SK-N-SH (cell line): ENCODE data around the gene ABCB6. TPM values are rescaled to one million over a fixed set of nuclear protein-coding genes. Genes with fewer than 3 reads are reported as not detected.

Experiments
- CTCF ChIA-PET: fragments of 300-600, 350-600 bp; formaldehyde crosslinking; extraction: SDS; loops from one replicate; lab custom pipeline; 2021; lab: Yijun Ruan, JAX
- POLR2A ChIA-PET: fragments of 350-600 bp; sonication (Branson Sonifier 250); formaldehyde crosslinking; extraction: SDS; loops from one replicate; lab custom pipeline; 2020; ENCODE audit warnings: antibody characterized with exemption, inconsistent platforms; lab: Yijun Ruan, JAX
- DNase-seq: peaks from one replicate; pipeline ENCODE4 v3.0.0; 2012
- H2AFZ ChIP-seq: fragments of 200-600 bp; sonication (generic); 2 replicates; pipeline ENCODE4 v1.8.1; 2016; ENCODE audit warnings: antibody characterized with exemption, mild to moderate bottlenecking, low read depth
- H3F3A ChIP-seq: fragments of 200-600 bp; sonication (generic); replicated peaks from 2 replicates; pipeline ENCODE3; 2016; ENCODE audit warnings: antibody characterized with exemption, mild to moderate bottlenecking; ENCODE audit not compliant: insufficient read depth
- H3K27ac ChIP-seq, 2 experiments: fragments of 200-500 bp in 1 of 2; fragments of 200-600 bp in 1 of 2; sonication (Bioruptor generic) in 1 of 2; sonication (generic), shearing (Covaris generic) in 1 of 2; 2 replicates each; pipeline versions ENCODE4 v1.5.1 to v1.6.1; 2014 to 2016; ENCODE audit warnings: low read depth in 2 of 2, inconsistent platforms in 1 of 2, low read length in 1 of 2, mild to moderate bottlenecking in 1 of 2, mixed read lengths in 1 of 2
- H3K27me3 ChIP-seq: fragments of 200-600 bp; sonication (generic), shearing (Covaris generic); 2 replicates; pipeline ENCODE4 v1.6.1; 2016; ENCODE audit warnings: mixed run types; ENCODE audit not compliant: insufficient read depth
- H3K36me3 ChIP-seq, 2 experiments: fragments of 200-500 bp in 1 of 2; fragments of 200-600 bp in 1 of 2; sonication (Bioruptor generic) in 1 of 2; sonication (generic) in 1 of 2; replicated peaks in 1 of 2; 2 replicates each; pipeline versions ENCODE3 to v1.5.1; 2014 to 2016; ENCODE audit warnings: low read length in 1 of 2, mild to moderate bottlenecking in 1 of 2; ENCODE audit not compliant: insufficient read depth in 2 of 2, control insufficient read depth in 1 of 2
- H3K4me1 ChIP-seq, 2 experiments: fragments of 200-500 bp in 1 of 2; fragments of 200-600 bp in 1 of 2; sonication (Bioruptor generic) in 1 of 2; sonication (generic), shearing (Covaris generic) in 1 of 2; 2 replicates each; pipeline versions ENCODE4 v1.5.1 to v1.6.1; 2014 to 2016; ENCODE audit warnings: low read depth in 1 of 2, low read length in 1 of 2, mixed run types in 1 of 2; ENCODE audit not compliant: insufficient read depth in 2 of 2, control insufficient read depth in 1 of 2
- H3K4me2 ChIP-seq: fragments of 200-600 bp; sonication (generic), shearing (Covaris generic); 2 replicates; pipeline ENCODE4 v1.6.1; 2017; ENCODE audit warnings: mixed run types
- H3K4me3 ChIP-seq, 2 experiments: fragments of 200-500 bp in 1 of 2; fragments of 200-600 bp in 1 of 2; sonication (Bioruptor generic) in 1 of 2; sonication (generic), shearing (Covaris generic) in 1 of 2; 2 replicates each; pipeline versions ENCODE4 v1.5.1 to v1.8.1; 2014 to 2016; ENCODE audit warnings: low read depth in 2 of 2, inconsistent platforms in 1 of 2, low read length in 1 of 2, mild to moderate bottlenecking in 1 of 2, mixed read lengths in 1 of 2, moderate library complexity in 1 of 2
- H3K79me2 ChIP-seq: fragments of 200-600 bp; sonication (generic); 2 replicates; pipeline ENCODE4 v1.8.1; 2017; ENCODE audit warnings: mild to moderate bottlenecking; ENCODE audit not compliant: insufficient read depth
- H3K9ac ChIP-seq: fragments of 200-600 bp; sonication (generic); 2 replicates; pipeline ENCODE4 v1.6.1; 2017; ENCODE audit warnings: mixed run types
- H3K9me2 ChIP-seq: fragments of 200-600 bp; sonication (generic); 2 replicates; pipeline ENCODE4 v1.6.1; 2017; ENCODE audit warnings: mixed run types
- H3K9me3 ChIP-seq: fragments of 200-600 bp; sonication (generic); 2 replicates; pipeline ENCODE4 v1.6.1; 2017; ENCODE audit warnings: mixed run types, mild to moderate bottlenecking, moderate library complexity
- H4K20me1 ChIP-seq: fragments of 200-600 bp; sonication (generic); 2 replicates; pipeline ENCODE4 v1.6.1; 2017; ENCODE audit warnings: mild to moderate bottlenecking, mixed run types; ENCODE audit not compliant: insufficient read depth
- EP300 ChIP-seq, 2 experiments: IDR thresholded peaks; 2 replicates each; pipeline versions ENCODE4 v1.4.0 to v1.6.1; 2012; ENCODE audit warnings: borderline replicate concordance in 1 of 2, low read depth in 1 of 2, low read length in 1 of 2
- EZH2phosphoT487 ChIP-seq: fragments of 200-600 bp; sonication (generic); IDR thresholded peaks from 2 replicates; pipeline ENCODE4 v1.6.1; 2017; ENCODE audit warnings: low read depth, mixed run types, mild to moderate bottlenecking, antibody characterized with exemption, moderate library complexity, borderline replicate concordance
- FOSL2 ChIP-seq: IDR thresholded peaks from 2 replicates; pipeline ENCODE4 v1.4.0; 2012; ENCODE audit warnings: low read depth, mild to moderate bottlenecking, moderate library complexity, borderline replicate concordance
- FOXJ3 ChIP-seq: sonication (generic); formaldehyde crosslinking; IDR thresholded peaks from 2 replicates; pipeline ENCODE4 v1.5.1; 2020; ENCODE audit warnings: mild to moderate bottlenecking, missing genetic modification reagents
- JUND ChIP-seq: IDR thresholded peaks from 2 replicates; pipeline ENCODE4 v1.4.0; 2012
- MXI1 ChIP-seq: IDR thresholded peaks from 2 replicates; pipeline ENCODE4 v1.6.1; 2012; ENCODE audit warnings: mild to moderate bottlenecking, low read depth, low read length, improper control_type of control experiment
- NRF1 ChIP-seq: IDR thresholded peaks from 2 replicates; pipeline ENCODE4 v1.6.1; 2012; ENCODE audit warnings: low read depth, mild to moderate bottlenecking, low read length
- RAD21 ChIP-seq: IDR thresholded peaks from 2 replicates; pipeline ENCODE4 v1.6.1; 2012; ENCODE audit warnings: mild to moderate bottlenecking, low read length
- SMC3 ChIP-seq: IDR thresholded peaks from 2 replicates; pipeline ENCODE4 v1.6.1; 2012; ENCODE audit warnings: low read depth, low read length, improper control_type of control experiment
- TEAD4 ChIP-seq: IDR thresholded peaks from 2 replicates; pipeline ENCODE4 v1.4.0; 2012; ENCODE audit warnings: mild to moderate bottlenecking, borderline replicate concordance; ENCODE audit not compliant: insufficient read depth
- WGBS: methylation state at CpG from one replicate; pipeline ENCODE4 v1.1.6; 2017; ENCODE audit warnings: low lambda C conversion rate; 5-methylcytosine and 5-hydroxymethylcytosine counted together
- polyA plus RNA-seq, 3 experiments: library from polyadenylated mRNA; depleted of rRNA; stranded (reverse); fragments of >200 nt; gene quantifications; 2 replicates each; pipeline ENCODE4 v1.2.3, GENCODE V29; 2012
- TF ChIP-seq, protein P1 (sequence below): IDR thresholded peaks from 2 replicates; pipeline ENCODE4 v1.6.1; 2012; ENCODE audit warnings: mild to moderate bottlenecking, low read depth, low read length, moderate library complexity
- TF ChIP-seq, protein P2 (sequence below): fragments of 200-600 bp; sonication (generic); IDR thresholded peaks from 2 replicates; pipeline ENCODE4 v1.6.1; 2017; ENCODE audit warnings: antibody characterized with exemption, mild to moderate bottlenecking, moderate library complexity

ABCB6 gene
- polyA plus RNA-seq, 1 of the 3 experiments (the other 2 are of a cell fraction) = 27.4 TPM

DNA sequence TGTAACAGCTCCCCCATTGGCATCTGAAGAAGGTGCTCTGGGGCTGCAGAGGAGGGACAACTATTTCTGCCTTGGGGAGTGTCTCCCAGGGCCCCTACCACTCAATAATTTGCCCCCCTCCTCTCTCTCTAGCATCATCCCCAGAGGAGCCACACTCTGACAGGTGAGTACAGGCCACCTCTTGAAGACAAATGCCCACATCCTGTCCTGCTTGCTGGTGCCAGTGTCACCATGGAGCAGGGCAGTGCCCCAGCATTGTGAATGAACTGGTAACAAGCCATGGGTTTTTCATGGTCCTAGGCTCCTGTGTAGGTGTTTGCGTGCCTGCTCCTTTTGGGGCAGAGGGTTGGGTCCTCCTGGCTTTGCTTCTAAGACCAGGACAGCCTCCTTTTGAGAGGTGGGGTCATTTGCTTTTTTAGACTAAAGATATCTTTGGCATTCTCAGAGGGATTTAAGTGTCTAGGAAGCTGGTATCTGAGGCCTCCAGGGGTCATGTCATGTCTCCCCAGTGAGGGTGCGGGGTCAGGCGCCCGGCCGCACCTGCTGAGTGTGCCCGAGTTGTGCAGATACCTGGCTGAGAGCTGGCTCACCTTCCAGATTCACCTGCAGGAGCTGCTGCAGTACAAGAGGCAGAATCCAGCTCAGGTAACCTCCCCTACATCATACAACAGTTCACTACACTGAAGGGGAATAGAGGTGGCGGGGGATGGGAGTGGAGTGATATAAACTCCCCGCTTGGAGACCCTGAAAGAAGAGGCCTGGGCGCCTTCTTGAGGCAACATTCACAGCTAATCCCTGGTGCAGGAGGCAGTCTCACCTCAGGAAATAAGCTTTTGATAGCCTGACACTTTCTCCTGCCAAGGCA lies 38.9 kb downstream of the ABCB6 start:
- H3K9ac ChIP-seq = peak overlapping the region; percentile 77; the same call in 1 of the 2 replicates
- H3K4me3 ChIP-seq = peak overlapping the region in 1 of 2 experiments; percentile 80; a peak in 2 of 4 replicates
- whole genome bisulfite sequencing = 93% methylated on average over 4 of the region's 9 CpGs
- no peaks in the 10 kb centered on the region for H3K9me3 ChIP-seq
- no peak overlapping the region for H2AFZ ChIP-seq
- peaks cover 9% of the 10 kb centered on the region for H3F3A ChIP-seq
- peaks cover 38% of the 10 kb centered on the region for H3K79me2 ChIP-seq
- H3K27me3 ChIP-seq = no peaks in the 10 kb centered on the region
- H3K27ac ChIP-seq = no peak overlapping the region
- peaks cover 10% of the 10 kb centered on the region for H4K20me1 ChIP-seq
- TF ChIP-seq SMC3 (no peak), TEAD4 (no peak), NRF1 (no peak), EZH2phosphoT487 (no peak), JUND (no peak), FOXJ3 (CRISPR knock-in tag) (no peak), RAD21 (no peak), FOSL2 (no peak), MXI1 (no peak), EP300 (IDR thresholded peaks at IDR 0.05; ENCODE audit: borderline replicate concordance in 1 of 2, low read depth in 1 of 2, low read length in 1 of 2) (no peak)
- TF ChIP-seq, protein P1, sequence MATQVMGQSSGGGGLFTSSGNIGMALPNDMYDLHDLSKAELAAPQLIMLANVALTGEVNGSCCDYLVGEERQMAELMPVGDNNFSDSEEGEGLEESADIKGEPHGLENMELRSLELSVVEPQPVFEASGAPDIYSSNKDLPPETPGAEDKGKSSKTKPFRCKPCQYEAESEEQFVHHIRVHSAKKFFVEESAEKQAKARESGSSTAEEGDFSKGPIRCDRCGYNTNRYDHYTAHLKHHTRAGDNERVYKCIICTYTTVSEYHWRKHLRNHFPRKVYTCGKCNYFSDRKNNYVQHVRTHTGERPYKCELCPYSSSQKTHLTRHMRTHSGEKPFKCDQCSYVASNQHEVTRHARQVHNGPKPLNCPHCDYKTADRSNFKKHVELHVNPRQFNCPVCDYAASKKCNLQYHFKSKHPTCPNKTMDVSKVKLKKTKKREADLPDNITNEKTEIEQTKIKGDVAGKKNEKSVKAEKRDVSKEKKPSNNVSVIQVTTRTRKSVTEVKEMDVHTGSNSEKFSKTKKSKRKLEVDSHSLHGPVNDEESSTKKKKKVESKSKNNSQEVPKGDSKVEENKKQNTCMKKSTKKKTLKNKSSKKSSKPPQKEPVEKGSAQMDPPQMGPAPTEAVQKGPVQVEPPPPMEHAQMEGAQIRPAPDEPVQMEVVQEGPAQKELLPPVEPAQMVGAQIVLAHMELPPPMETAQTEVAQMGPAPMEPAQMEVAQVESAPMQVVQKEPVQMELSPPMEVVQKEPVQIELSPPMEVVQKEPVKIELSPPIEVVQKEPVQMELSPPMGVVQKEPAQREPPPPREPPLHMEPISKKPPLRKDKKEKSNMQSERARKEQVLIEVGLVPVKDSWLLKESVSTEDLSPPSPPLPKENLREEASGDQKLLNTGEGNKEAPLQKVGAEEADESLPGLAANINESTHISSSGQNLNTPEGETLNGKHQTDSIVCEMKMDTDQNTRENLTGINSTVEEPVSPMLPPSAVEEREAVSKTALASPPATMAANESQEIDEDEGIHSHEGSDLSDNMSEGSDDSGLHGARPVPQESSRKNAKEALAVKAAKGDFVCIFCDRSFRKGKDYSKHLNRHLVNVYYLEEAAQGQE = no peak
- TF ChIP-seq, protein P2, sequence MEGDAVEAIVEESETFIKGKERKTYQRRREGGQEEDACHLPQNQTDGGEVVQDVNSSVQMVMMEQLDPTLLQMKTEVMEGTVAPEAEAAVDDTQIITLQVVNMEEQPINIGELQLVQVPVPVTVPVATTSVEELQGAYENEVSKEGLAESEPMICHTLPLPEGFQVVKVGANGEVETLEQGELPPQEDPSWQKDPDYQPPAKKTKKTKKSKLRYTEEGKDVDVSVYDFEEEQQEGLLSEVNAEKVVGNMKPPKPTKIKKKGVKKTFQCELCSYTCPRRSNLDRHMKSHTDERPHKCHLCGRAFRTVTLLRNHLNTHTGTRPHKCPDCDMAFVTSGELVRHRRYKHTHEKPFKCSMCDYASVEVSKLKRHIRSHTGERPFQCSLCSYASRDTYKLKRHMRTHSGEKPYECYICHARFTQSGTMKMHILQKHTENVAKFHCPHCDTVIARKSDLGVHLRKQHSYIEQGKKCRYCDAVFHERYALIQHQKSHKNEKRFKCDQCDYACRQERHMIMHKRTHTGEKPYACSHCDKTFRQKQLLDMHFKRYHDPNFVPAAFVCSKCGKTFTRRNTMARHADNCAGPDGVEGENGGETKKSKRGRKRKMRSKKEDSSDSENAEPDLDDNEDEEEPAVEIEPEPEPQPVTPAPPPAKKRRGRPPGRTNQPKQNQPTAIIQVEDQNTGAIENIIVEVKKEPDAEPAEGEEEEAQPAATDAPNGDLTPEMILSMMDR = no peak
- DNase-seq = no peak
- H3K4me1 ChIP-seq = peaks cover 0 to 17% of the 10 kb centered on the region in 2 experiments; a peak in 2 of 4 replicates
- no peaks in the 10 kb centered on the region for H3K9me2 ChIP-seq
- ChIA-PET POLR2A (no interaction called here), CTCF (interaction anchor here (0.9 to 3.8 kb wide), 8 partner anchors 9 to 119 kb away, joined by 3 to 12 read pairs (median 3); partner anchors contain the start of gene SLC23A3)
- peak overlapping the region; percentile 96 for H3K4me2 ChIP-seq
- H3K36me3 ChIP-seq = peaks cover 43 to 52% of the 10 kb centered on the region in 2 experiments
